HCT116 (cell line): ENCODE measurements around the gene IL17B. TPM values are rescaled to one million over a fixed set of nuclear protein-coding genes. Genes with fewer than 3 reads are reported as not detected.

ENCODE experiments used
- ATAC-seq: fragments of 200-7000 bp; cut with Tn5 transposase; 2 replicates; pipeline ENCODE4 v1.9.1; 2020; ENCODE audit warnings: mild to moderate bottlenecking, moderate library complexity
- BruUV-seq: library from RNA; stranded (reverse); fragments of 400-500 nt; replicated peaks from 2 replicates; lab custom pipeline; 2021; lab: Mats Ljungman, UMichigan
- CTCF ChIA-PET: fragments of 300-600 bp; sonication (Branson Sonifier 250); formaldehyde crosslinking; loops from one replicate; lab custom pipeline; 2021; ENCODE audit warnings: antibody characterized with exemption; lab: Charles Lee
- POLR2A ChIA-PET: fragments of 300-600, 350-600 bp; sonication (Branson Sonifier 250); formaldehyde crosslinking; loops from one replicate; lab custom pipeline; 2021; ENCODE audit warnings: antibody characterized with exemption; lab: Charles Lee
- RAD21 ChIA-PET, 2 experiments: fragments of 300-600 bp; sonication (Branson Sonifier 250); formaldehyde crosslinking; loops; one replicate each; lab custom pipeline; 2023; ENCODE audit warnings: low total read pairs in 2 of 2; ENCODE audit not compliant: uncharacterized antibody in 2 of 2, unreplicated experiment in 2 of 2, low non-redundant PET in 1 of 2; lab: Charles Lee
- DNase-seq: peaks from one replicate; pipeline ENCODE4 v3.0.0-alpha.2; 2010; ENCODE audit warnings: low read depth, low spot score
- H2AFZ ChIP-seq: fragments of 200-600 bp; shearing (Covaris generic), sonication (generic); 2 replicates; pipeline ENCODE4 v1.6.1; 2017; ENCODE audit warnings: low read depth, mixed run types, mixed read lengths, antibody characterized with exemption, low read length; ENCODE audit not compliant: poor library complexity, severe bottlenecking
- H3K27ac ChIP-seq: 2 replicates; pipeline ENCODE4 v1.5.1; 2012; ENCODE audit warnings: low read depth, low read length
- H3K27me3 ChIP-seq: fragments of 200-600 bp; sonication (generic); 2 replicates; pipeline ENCODE4 v1.6.1; 2016; ENCODE audit warnings: mixed run types, low read length, mixed read lengths; ENCODE audit not compliant: insufficient read depth
- H3K36me3 ChIP-seq, 2 experiments: fragments of 200-500 bp in 1 of 2; fragments of 200-600 bp in 1 of 2; sonication (Bioruptor generic) in 1 of 2; sonication (generic) in 1 of 2; 2 replicates each; pipeline versions ENCODE4 v1.5.1 to v1.6.1; 2014 to 2016; ENCODE audit warnings: low read length in 2 of 2, inconsistent platforms in 1 of 2, mixed read lengths in 1 of 2, mixed run types in 1 of 2; ENCODE audit not compliant: insufficient read depth in 2 of 2, control insufficient read depth in 1 of 2
- H3K4me1 ChIP-seq, 2 experiments: fragments of 200-600 bp in 1 of 2; sonication (generic) in 1 of 2; 2 replicates each; pipeline versions ENCODE4 v1.5.1 to v1.6.1; 2012 to 2017; ENCODE audit warnings: low read length in 2 of 2, inconsistent platforms in 1 of 2, mild to moderate bottlenecking in 1 of 2, mixed read lengths in 1 of 2, mixed run types in 1 of 2, moderate library complexity in 1 of 2; ENCODE audit not compliant: insufficient read depth in 2 of 2, control insufficient read depth in 1 of 2
- H3K4me2 ChIP-seq: fragments of 200-600 bp; sonication (generic); 2 replicates; pipeline ENCODE4 v1.6.1; 2017; ENCODE audit warnings: mixed run types, low read length, mixed read lengths
- H3K4me3 ChIP-seq, 2 experiments: fragments of 200-600 bp in 1 of 2; sonication (generic) in 1 of 2; replicated peaks in 1 of 2; 2 replicates each; pipeline ENCODE4 v1.5.1; 2011 to 2016; ENCODE audit warnings: low read length in 2 of 2, control low read depth in 1 of 2, low read depth in 1 of 2, mild to moderate bottlenecking in 1 of 2, mixed read lengths in 1 of 2, mixed run types in 1 of 2
- H3K79me2 ChIP-seq: fragments of 200-600 bp; sonication (generic); 2 replicates; pipeline ENCODE4 v1.6.1; 2017; ENCODE audit warnings: mild to moderate bottlenecking, mixed run types, low read length, moderate library complexity, mixed read lengths; ENCODE audit not compliant: insufficient read depth
- H3K9ac ChIP-seq: fragments of 200-600 bp; sonication (generic); 2 replicates; pipeline ENCODE4 v1.6.1; 2016; ENCODE audit warnings: low read length, mixed read lengths
- H3K9me2 ChIP-seq: fragments of 200-600 bp; sonication (generic), shearing (Covaris generic); 2 replicates; pipeline ENCODE4 v1.6.1; 2017; ENCODE audit warnings: mixed run types, mild to moderate bottlenecking, moderate library complexity; ENCODE audit not compliant: insufficient read depth
- H3K9me3 ChIP-seq, 2 experiments: fragments of 200-500 bp in 1 of 2; fragments of 200-600 bp in 1 of 2; sonication (Bioruptor generic) in 1 of 2; sonication (generic) in 1 of 2; 2 replicates each; pipeline ENCODE4 v1.6.1; 2014 to 2017; ENCODE audit warnings: low read length in 2 of 2, mixed read lengths in 2 of 2, inconsistent platforms in 1 of 2, low read depth in 1 of 2, mild to moderate bottlenecking in 1 of 2, mixed run types in 1 of 2, moderate library complexity in 1 of 2; ENCODE audit not compliant: control insufficient read depth in 1 of 2, insufficient read depth in 1 of 2
- H4K20me1 ChIP-seq: fragments of 200-600 bp; sonication (generic), shearing (Covaris generic); 2 replicates; pipeline ENCODE4 v1.6.1; 2017; ENCODE audit warnings: mixed run types, mild to moderate bottlenecking, moderate library complexity; ENCODE audit not compliant: insufficient read depth
- ATF3 ChIP-seq: IDR thresholded peaks from 2 replicates; pipeline ENCODE4 v1.6.1; 2012
- CBX3 ChIP-seq: IDR thresholded peaks from 2 replicates; pipeline ENCODE4 v1.6.1; 2012; ENCODE audit warnings: low read depth
- CEBPB ChIP-seq: IDR thresholded peaks from 2 replicates; pipeline ENCODE4 v1.6.1; 2012; ENCODE audit warnings: low read depth
- CTCF ChIP-seq, 3 experiments: fragments of 200-600 bp in 1 of 3; sonication (generic) in 1 of 3; IDR thresholded peaks in 2 of 3; conservative IDR thresholded peaks in 1 of 3; 2 replicates each; pipeline ENCODE4 v1.5.1; 2012 to 2017; ENCODE audit warnings: low read depth in 2 of 3, low read length in 2 of 3, antibody characterized with exemption in 1 of 3, borderline replicate concordance in 1 of 3, control low read depth in 1 of 3, mild to moderate bottlenecking in 1 of 3, mixed read lengths in 1 of 3, mixed run types in 1 of 3, moderate library complexity in 1 of 3; ENCODE audit not compliant: insufficient read depth in 1 of 3
- EGR1 ChIP-seq: IDR thresholded peaks from 2 replicates; pipeline ENCODE4 v1.6.1; 2012; ENCODE audit warnings: low read depth
- ELF1 ChIP-seq: IDR thresholded peaks from 2 replicates; pipeline ENCODE4 v1.6.1; 2012; ENCODE audit warnings: low read depth, borderline replicate concordance
- REST ChIP-seq: IDR thresholded peaks from 2 replicates; pipeline ENCODE4 v1.6.1; 2012; ENCODE audit warnings: low read depth
- ZFX ChIP-seq: fragments of 450-650 bp; IDR thresholded peaks from 2 replicates; pipeline ENCODE4 v1.6.1; 2017
- intact Hi-C: fragments of 100-400 bp; cut with micrococcal nuclease; formaldehyde crosslinking; loops from 2 replicates; pipeline ENCODE4 v1.10.0; 2022
- total RNA-seq: library from RNA; stranded (reverse); gene quantifications from one replicate; pipeline ENCODE4 v1.2.1, GENCODE V29; 2021; ENCODE audit not compliant: unreplicated experiment

The IL17B gene
- total RNA-seq, 1 experiment from 2014 or later: 0.81 TPM

GRCh38 chr5:149360272-149360671 lies 18.8 kb downstream of the IL17B start:
- Histone ChIP-seq H3K79me2 (peaks cover 5% of the 10 kb centered on the region; the same call in 1 of the 2 replicates), H3K36me3 (no peaks in the 10 kb centered on the region), H3K9ac (no peak overlapping the region), H3K27me3 (no peaks in the 10 kb centered on the region), H3K4me3 (no peak overlapping the region), H3K9me3 (no peaks in the 10 kb centered on the region), H3K4me2 (no peak overlapping the region), H3K9me2 (no peaks in the 10 kb centered on the region), H2AFZ (no peak overlapping the region), H3K27ac (no peak overlapping the region), H4K20me1 (no peaks in the 10 kb centered on the region), H3K4me1 (peaks cover 7 to 18% of the 10 kb centered on the region in 2 experiments; a peak in 3 of 4 replicates)
- TF ChIP-seq ZFX (no peak), CBX3 (no peak), ATF3 (no peak), EGR1 (no peak), ELF1 (no peak), CTCF (IDR thresholded peaks at IDR 0.05 in 2 of 3, conservative IDR thresholded peaks at IDR 0.05 in 1 of 3; ENCODE audit: borderline replicate concordance in 1 of 3, insufficient read depth in 1 of 3, low read depth in 2 of 3, low read length in 2 of 3) (no peak), REST (no peak), CEBPB (no peak)
- ChIA-PET CTCF (interaction anchor here (0.9 kb wide), 1 partner anchor 12 kb away, joined by 3 read pairs; no protein-coding TSS in a partner anchor), POLR2A (no interaction called here), RAD21 (no interaction called here)
- BruUV-seq: no TSS peak
- ATAC-seq (no peak), DNase-seq (no peak)
- intact Hi-C loops: no loop called here
